ENCODE results near the gene CIAPIN1.

GRCh38 chr16:57483725-57484514, 36.7 kb upstream of the CIAPIN1 start:
- TF ChIP-seq CTCF (IDR thresholded peaks at IDR 0.05) (no peak), POLR2A (IDR thresholded peaks at IDR 0.05) (no peak)

Data from esophagus squamous epithelium (tissue), 4 donors.